DND-41 (cell line): Measurements from ENCODE around the gene PPM1M.

ENCODE experiments used
- CTCF ChIP-seq: IDR thresholded peaks from 2 replicates; pipeline ENCODE4 v1.5.1; 2012; ENCODE audit warnings: borderline replicate concordance, low read length, moderate library complexity, mild to moderate bottlenecking; ENCODE audit not compliant: poor library complexity, severe bottlenecking; ENCODE audit errors: extremely low read depth
- EZH2 ChIP-seq: IDR thresholded peaks from 3 replicates; pipeline ENCODE4 v1.6.1; 2012; ENCODE audit warnings: borderline replicate concordance, low read depth, mild to moderate bottlenecking, moderate library complexity, low read length, inconsistent platforms; ENCODE audit not compliant: severe bottlenecking

- TF ChIP-seq CTCF, result no peak
- no peak for TF ChIP-seq EZH2
Observed at GRCh38 chr3:52229656-52230055, 15.9 kb upstream of the PPM1M start.
